ENCODE data around the gene ABHD12B.

GRCh38 chr14:50917449-50917848, 45.6 kb downstream of the ABHD12B start:
- no peak for TF ChIP-seq CTCF (IDR thresholded peaks at IDR 0.05)
- no peak for TF ChIP-seq ZFX (IDR thresholded peaks at IDR 0.05; ENCODE audit: borderline replicate concordance)

Data from 22Rv1 (cell line).